ENCODE results near the gene COL8A2. TPM values are rescaled to one million over a fixed set of nuclear protein-coding genes. Genes with fewer than 3 reads are reported as not detected.
A peak's percentile ranks its signal among the peaks of the same experiment; 100 is the strongest.

Gene COL8A2
- total and polyA plus RNA-seq, 2 experiments from 2014 or later: 0.05 to 0.57 TPM

DNA sequence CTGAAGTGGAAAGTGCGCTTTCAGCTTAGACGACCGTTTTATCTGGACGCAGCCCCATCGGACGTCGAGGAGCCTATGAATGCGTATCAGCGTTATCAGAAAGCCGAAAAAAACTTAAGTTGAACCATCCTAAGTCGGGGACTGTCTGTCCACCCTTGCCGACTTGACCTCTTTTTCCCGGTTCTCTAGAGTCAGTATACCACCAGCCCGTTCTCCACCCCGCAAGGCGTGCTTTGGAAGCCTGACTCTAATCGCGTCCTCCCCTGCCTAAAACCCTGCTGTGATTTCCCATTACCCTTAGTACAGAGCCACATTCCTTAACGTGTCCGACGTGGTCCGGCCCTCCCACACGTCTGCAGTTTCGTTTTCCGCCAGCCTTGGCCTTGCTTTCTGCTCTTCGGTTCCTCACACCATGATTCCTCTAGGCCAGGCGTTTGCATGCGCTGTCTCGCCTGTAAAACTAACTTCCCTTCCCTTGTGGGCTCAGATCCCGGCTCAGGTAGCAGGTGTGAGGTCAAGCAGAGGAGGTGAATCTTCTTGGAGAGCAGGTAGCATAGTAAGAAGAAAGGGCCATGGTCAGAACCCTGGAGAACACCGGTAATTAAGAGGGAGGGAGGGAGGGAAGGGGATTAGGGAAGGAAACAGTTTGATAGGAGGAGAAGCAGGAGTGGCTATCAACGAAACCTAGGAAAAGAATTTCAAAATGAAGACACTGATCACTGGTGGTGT lies 35.5 kb downstream of the COL8A2 start:
- Histone ChIP-seq H3K27ac (peak overlapping the region; percentile 50), H3K27me3 (no peaks in the 10 kb centered on the region), H3K4me3 (peak overlapping the region; percentile 99), H3K36me3 (peaks cover 30% of the 10 kb centered on the region), H3K4me1 (ENCODE audit: low read depth) (peaks cover 7% of the 10 kb centered on the region), H3K9me3 (ENCODE audit: low read depth) (no peaks in the 10 kb centered on the region)
- DNase-seq (ENCODE audit: low read depth in 1 of 2, low spot score in 1 of 2): peak; percentile 37 to 69
- TF ChIP-seq, protein P1, sequence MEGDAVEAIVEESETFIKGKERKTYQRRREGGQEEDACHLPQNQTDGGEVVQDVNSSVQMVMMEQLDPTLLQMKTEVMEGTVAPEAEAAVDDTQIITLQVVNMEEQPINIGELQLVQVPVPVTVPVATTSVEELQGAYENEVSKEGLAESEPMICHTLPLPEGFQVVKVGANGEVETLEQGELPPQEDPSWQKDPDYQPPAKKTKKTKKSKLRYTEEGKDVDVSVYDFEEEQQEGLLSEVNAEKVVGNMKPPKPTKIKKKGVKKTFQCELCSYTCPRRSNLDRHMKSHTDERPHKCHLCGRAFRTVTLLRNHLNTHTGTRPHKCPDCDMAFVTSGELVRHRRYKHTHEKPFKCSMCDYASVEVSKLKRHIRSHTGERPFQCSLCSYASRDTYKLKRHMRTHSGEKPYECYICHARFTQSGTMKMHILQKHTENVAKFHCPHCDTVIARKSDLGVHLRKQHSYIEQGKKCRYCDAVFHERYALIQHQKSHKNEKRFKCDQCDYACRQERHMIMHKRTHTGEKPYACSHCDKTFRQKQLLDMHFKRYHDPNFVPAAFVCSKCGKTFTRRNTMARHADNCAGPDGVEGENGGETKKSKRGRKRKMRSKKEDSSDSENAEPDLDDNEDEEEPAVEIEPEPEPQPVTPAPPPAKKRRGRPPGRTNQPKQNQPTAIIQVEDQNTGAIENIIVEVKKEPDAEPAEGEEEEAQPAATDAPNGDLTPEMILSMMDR (IDR thresholded peaks at IDR 0.05; ENCODE audit: low read depth, low read length): no peak

DNA sequence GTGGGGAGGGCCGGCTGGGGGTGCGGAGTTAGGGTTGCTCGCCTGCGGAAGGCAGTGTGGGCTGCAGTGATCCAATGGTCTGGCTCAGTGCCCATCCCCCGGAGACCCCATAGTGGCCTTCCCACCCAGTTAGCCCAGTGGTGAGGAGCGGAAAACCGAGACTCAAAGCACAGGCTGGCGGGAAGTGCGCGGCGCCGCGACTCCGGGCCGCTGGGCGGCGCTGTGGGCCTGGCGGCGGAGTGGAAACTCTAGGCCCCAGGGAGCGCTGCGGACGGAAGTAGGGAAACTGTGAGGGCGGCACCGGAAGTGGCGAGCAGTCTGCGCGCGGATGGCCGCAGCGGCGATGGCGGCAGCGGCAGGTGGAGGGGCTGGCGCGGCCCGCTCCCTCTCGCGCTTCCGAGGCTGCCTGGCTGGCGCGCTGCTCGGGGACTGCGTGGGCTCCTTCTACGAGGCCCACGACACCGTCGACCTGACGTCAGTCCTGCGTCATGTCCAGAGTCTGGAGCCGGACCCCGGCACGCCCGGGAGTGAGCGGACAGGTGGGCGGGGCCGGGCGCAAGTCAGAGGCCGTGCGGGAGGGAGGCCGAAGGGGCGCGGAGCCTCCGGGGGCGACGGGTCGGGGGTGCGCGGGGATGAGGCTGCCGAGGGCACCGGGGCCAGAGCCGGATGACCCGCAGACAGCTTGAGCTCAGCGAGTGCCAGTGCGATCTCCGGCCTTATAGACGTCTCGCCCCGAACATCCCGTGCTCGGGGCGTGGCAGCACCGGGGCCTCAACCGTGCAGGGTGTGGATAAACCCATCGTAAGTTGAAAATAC lies 36.2 kb downstream of the COL8A2 start, which contains the start of gene ADPRS:
ADPRS (plus strand) TSS at position 316 of the 816 bp plus-strand sequence; CDS start at position 329, 13 bp downstream.
- H3K36me3 ChIP-seq: peaks cover 23% of the 10 kb centered on the region
- peaks cover 7% of the 10 kb centered on the region for H3K4me1 ChIP-seq (ENCODE audit: low read depth)
- TF ChIP-seq, protein P1 (IDR thresholded peaks at IDR 0.05; ENCODE audit: low read depth, low read length): peak; percentile 98
- H3K4me3 ChIP-seq: peak within 1 kb of the TSS; percentile 99
- no peaks in the 10 kb centered on the region for H3K27me3 ChIP-seq
- peak within 1 kb of the TSS; percentile 50 for H3K27ac ChIP-seq
- no peaks in the 10 kb centered on the region for H3K9me3 ChIP-seq (ENCODE audit: low read depth)
- DNase-seq (ENCODE audit: low read depth in 1 of 2, low spot score in 1 of 2): peak; percentile 93

GRCh38 chr1:36088265-36088576 lies 36.8 kb downstream of the COL8A2 start:
- TF ChIP-seq, protein P1 (IDR thresholded peaks at IDR 0.05; ENCODE audit: low read depth, low read length): no peak
- DNase-seq (ENCODE audit: low read depth in 1 of 2, low spot score in 1 of 2): no peak
- Histone ChIP-seq H3K9me3 (ENCODE audit: low read depth) (no peaks in the 10 kb centered on the region), H3K27ac (no peak overlapping the region), H3K4me3 (peak overlapping the region; percentile 99), H3K4me1 (ENCODE audit: low read depth) (peaks cover 7% of the 10 kb centered on the region), H3K36me3 (peaks cover 17% of the 10 kb centered on the region), H3K27me3 (no peaks in the 10 kb centered on the region)

DNA sequence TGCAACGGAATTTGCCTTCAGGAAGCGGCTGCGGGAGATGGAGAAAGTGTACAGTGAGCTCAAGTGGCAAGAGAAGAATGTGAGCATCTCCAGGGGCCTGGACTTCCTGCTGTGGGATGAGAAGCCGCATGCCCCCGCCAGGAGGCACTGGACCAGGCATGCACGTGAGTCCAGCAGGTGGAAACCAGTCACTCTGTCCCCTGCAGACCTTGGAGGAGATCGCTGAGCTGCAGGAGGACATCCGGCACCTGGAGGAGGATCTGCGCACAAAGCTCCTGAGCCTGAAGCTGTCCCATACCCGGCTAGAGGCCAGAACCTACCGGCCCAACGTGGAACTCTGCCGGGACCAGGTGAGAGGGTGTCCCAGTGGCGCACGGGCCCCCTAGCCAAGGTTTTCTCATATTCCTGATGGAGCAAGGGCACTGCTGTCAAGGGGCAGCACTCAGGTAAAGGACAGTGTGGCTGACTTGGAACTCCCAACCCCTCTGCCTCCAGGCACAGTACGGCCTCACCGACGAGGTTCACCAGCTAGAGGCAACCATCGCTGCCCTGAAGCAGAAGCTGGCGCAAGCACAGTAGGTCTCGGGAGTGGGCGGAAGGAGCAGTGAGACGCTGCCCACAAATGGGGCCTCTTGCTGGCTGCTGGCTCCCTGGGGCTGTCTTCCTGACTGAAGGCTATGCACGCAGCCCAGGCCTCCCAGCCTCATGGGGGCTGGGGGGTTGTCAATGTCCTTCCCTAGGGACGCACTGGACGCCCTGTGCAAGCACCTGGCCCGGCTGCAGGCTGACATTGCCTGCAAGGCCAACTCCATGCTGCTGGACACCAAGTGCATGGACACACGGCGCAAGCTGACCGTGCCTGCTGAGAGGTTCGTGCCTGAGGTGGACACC lies 37.5 kb downstream of the COL8A2 start:
- no peak overlapping the region for H3K4me3 ChIP-seq
- H3K36me3 ChIP-seq: peaks cover 10% of the 10 kb centered on the region
- H3K27ac ChIP-seq: no peak overlapping the region
- no peak for DNase-seq (ENCODE audit: low read depth in 1 of 2, low spot score in 1 of 2)
- no peaks in the 10 kb centered on the region for H3K9me3 ChIP-seq (ENCODE audit: low read depth)
- TF ChIP-seq, protein P1 (IDR thresholded peaks at IDR 0.05; ENCODE audit: low read depth, low read length): no peak
- no peaks in the 10 kb centered on the region for H3K27me3 ChIP-seq
- H3K4me1 ChIP-seq (ENCODE audit: low read depth): peaks cover 7% of the 10 kb centered on the region

DNA sequence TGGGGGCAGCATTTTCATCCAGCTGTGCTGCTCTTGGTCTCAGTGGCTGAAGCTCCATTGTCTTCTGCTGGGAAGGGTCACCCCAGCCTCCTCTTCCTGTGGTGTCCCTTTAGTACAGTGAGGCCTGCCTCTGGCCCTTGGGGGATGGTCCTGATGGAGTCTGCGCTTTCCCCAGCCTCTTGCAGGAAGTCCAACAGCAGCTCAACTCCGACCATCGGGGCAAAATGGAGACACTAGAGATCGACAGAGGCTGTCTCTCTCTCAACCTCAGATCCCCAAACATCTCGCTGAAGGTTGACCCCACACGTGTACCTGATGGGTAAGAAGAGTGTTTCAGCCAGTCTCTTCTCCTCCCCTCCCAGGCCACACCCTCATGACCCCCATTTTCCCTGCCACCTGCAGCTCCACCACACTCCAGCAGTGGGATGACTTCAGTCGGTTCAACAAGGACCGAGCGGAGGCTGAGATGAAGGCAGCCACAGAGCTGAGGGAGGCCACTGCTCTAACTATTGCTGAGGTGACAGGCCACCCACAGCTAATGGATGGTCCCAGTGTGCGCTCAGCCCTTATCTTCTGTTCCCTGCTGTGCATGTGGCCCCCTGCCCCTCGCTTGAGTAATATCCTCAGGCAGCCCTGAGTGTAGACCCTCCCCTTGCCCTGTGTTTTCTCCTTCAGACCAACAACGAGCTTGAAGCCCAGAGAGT lies 38.3 kb downstream of the COL8A2 start:
- Histone ChIP-seq H3K27ac (no peak overlapping the region), H3K27me3 (no peaks in the 10 kb centered on the region), H3K36me3 (peaks cover 3% of the 10 kb centered on the region), H3K4me1 (ENCODE audit: low read depth) (peaks cover 7% of the 10 kb centered on the region), H3K9me3 (ENCODE audit: low read depth) (no peaks in the 10 kb centered on the region), H3K4me3 (no peak overlapping the region)
- no peak for DNase-seq (ENCODE audit: low read depth in 1 of 2, low spot score in 1 of 2)
- TF ChIP-seq, protein P1 (IDR thresholded peaks at IDR 0.05; ENCODE audit: low read depth, low read length): no peak

Measured in cardiac muscle cell (in vitro differentiated cells and primary cell).